HG03103 (cell line): Measurements from ENCODE around the gene CMTM5.
"Not testable (repeated sequence)": the region's sequence is repeated elsewhere in the genome, so short reads cannot be mapped to it uniquely, and the experiment has no call there.

Experiments
- ATAC-seq: cut with Tn5 transposase; IDR thresholded peaks from one replicate; pipeline ENCODE4 v1.9.1; 2021; ENCODE audit warnings: low read depth; ENCODE audit not compliant: unreplicated experiment

Gene CMTM5

GRCh38 chr14:23396126-23396525, 19.3 kb downstream of the CMTM5 start:
- ATAC-seq = no peak

GRCh38 chr14:23396781-23397407, 20.0 kb downstream of the CMTM5 start:
- ATAC-seq = no peak

- no peak for ATAC-seq
These were observed 21.5 kb downstream of the CMTM5 start for GRCh38 chr14:23398348-23398747.

GRCh38 chr14:23399136-23399535, 22.3 kb downstream of the CMTM5 start:
- no peak for ATAC-seq

- ATAC-seq = no peak
These were observed 22.7 kb downstream of the CMTM5 start for GRCh38 chr14:23399591-23399990.

GRCh38 chr14:23400496-23401149, 23.8 kb downstream of the CMTM5 start:
- ATAC-seq = not testable (repeated sequence)

- no peak for ATAC-seq
These were observed 24.4 kb downstream of the CMTM5 start for GRCh38 chr14:23401291-23401690.

DNA sequence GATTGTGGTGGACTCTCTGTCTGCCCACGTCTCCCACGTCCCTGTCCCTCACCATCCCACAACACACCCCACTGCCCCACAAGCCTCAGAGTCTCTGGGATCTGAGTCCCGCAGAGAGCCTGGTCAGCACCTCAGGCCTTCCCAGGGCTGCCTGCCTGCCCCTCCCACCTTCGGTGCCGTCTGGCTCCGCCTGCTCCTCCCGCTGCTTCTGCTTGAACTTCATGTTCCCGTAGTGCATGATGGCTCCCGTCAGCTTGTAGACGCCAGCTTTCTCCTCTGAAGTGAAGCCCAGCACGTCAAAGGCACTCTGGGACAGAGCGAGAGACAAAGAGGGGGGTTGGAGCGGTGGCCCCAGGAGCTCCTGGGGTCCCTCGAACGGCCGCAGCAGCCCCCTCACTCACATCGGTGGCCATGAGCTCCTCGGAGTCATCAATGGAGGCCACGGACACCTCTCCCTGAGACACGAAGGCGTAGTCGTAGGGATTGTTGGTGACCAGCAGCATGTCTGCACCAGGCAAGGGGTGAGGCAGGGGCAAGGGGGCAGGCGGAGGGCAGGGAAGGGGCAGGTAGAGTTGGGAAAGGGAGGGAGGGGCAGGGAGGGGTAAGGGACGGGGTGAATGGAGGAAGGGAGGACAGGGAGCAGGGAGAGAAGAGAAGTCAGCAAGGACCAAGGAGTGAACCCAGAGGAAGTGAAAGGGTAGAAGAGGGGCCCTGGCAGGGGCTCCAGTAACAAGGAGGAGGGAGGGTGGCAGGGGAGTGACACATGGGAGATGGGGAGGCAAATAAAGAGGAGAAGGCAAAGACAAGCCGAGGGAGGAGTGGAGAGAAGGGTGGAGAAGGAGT, 25.7 kb downstream of the CMTM5 start:
- no peak for ATAC-seq

DNA sequence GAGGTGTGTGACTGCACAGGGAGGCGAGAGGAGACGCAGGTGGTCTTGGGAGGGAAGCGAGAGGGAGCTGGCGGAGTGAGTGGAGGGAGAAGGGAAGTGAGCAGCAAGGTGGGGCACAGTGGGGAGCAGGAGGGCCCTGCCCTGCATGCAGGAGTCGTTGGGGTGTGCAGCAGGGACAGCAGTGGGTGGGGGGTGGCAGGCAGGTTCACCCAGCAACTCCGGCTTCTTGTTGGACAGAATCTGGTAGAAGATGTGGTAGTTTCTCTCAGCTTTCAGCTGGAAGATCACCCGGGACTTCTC, 26.2 kb downstream of the CMTM5 start:
- ATAC-seq = no peak

- ATAC-seq = no peak
These were observed 27.1 kb downstream of the CMTM5 start for GRCh38 chr14:23403908-23404307.

DNA sequence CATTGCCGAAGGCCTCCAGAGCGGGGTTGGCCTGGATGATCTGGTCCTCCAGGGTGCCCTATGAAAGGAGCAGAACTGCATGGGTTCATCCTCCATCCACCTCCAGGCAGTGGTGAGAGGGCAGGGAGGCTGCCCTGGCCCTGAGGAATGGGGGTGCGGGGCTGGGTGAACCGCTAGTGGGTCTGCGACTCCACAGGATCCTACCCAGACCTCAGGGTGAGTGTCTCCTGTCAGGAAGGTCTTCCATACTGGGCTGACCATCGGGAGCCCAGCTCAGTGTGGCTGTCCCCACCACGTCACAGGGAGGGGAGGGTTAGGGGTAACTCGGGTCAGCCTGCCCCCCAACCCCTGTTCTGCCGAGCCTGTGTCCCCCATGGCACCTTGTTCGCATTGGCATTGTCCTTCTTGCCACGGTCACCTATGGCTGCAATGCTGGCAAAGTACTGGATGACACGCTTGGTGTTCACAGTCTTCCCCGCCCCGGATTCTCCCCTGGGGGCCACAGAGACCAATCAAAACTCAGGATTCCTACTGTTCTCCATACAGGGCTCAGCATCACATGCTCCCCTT, 27.6 kb downstream of the CMTM5 start:
- ATAC-seq = no peak

GRCh38 chr14:23405096-23405495, 28.2 kb downstream of the CMTM5 start:
- no peak for ATAC-seq

GRCh38 chr14:23405516-23406025, 28.7 kb downstream of the CMTM5 start:
- ATAC-seq = no peak

- ATAC-seq = no peak
These were observed 29.4 kb downstream of the CMTM5 start for GRCh38 chr14:23406244-23406643.

- ATAC-seq = no peak
These were observed 30.0 kb downstream of the CMTM5 start for GRCh38 chr14:23406725-23407355.

DNA sequence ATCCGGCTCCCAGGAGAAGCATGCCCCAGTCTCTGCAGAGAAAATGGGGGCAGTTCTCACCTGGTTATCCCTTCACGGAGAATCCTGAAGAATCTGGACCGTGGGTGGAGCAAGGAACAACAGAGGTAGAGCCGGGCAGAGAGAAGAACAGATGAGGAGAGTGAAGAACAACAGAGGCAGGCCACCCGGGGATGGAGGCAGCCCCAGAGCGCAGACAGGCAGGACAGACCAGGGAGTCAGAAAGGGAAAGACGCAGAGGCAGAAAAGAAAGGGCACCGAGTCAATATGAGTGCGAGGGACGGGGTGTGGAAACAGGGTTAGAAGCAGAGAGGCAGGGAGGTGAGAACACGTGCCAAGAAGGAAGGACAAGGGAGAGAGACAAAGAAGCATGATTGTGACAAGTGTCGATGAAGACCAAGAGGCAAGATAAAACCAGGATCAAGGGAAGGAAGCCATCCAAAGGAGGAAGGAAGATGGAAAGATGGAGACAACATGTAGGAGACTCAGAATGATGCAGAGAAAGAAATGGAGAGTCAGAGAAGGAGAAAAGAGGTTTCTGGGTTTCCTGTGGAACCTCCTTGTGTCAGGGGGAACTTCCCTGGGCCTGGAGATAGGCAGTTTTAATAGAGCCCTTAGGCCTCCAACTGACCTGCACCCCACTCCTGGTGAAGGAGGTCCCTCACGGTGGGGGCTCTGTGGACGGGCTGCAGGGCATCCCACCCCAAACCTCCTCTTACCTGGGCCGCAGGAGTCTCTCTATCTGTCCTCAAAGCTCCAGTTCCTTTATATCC, 30.9 kb downstream of the CMTM5 start, which contains the start of gene MYH6:
Gene MYH6 (minus strand): TSS at position 758 of the 791 bp plus-strand sequence. CDS start 1,050 bp downstream, outside the sequence.
- no peak for ATAC-seq

- no peak for ATAC-seq
These were observed 31.4 kb downstream of the CMTM5 start for GRCh38 chr14:23408307-23408630.

- no peak for ATAC-seq
These were observed 32.6 kb downstream of the CMTM5 start for GRCh38 chr14:23409475-23409874.

- no peak for ATAC-seq
These were observed 33.3 kb downstream of the CMTM5 start for GRCh38 chr14:23409966-23410635.
